Measurements from ENCODE around the gene TOM1L2.

TOM1L2 gene

DNA sequence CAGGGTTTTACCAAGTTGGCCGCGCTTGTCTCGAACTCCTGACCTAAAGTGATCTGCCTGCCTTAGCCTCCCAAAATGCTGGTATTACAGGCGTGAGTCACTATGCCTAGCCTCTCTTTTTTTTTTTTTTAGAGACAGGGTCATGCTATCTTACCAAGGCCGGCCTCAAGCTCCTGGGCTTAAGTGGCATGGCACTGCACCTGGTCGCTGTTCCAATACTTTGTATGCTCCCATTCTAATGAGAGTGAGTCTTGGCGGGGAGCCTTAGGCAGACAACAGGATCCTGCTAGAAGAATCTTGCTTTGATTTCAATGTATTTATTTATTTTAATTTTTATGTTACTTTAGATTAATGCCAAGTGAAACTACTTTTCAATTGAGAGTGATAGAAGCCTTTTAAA, 21.9 kb downstream of the TOM1L2 start:
- TF ChIP-seq, protein P1, sequence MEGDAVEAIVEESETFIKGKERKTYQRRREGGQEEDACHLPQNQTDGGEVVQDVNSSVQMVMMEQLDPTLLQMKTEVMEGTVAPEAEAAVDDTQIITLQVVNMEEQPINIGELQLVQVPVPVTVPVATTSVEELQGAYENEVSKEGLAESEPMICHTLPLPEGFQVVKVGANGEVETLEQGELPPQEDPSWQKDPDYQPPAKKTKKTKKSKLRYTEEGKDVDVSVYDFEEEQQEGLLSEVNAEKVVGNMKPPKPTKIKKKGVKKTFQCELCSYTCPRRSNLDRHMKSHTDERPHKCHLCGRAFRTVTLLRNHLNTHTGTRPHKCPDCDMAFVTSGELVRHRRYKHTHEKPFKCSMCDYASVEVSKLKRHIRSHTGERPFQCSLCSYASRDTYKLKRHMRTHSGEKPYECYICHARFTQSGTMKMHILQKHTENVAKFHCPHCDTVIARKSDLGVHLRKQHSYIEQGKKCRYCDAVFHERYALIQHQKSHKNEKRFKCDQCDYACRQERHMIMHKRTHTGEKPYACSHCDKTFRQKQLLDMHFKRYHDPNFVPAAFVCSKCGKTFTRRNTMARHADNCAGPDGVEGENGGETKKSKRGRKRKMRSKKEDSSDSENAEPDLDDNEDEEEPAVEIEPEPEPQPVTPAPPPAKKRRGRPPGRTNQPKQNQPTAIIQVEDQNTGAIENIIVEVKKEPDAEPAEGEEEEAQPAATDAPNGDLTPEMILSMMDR (IDR thresholded peaks at IDR 0.05; ENCODE audit: control insufficient read depth, extremely low read depth, insufficient read depth) = no peak
- no peak overlapping the region for H3K4me3 ChIP-seq (ENCODE audit: low read depth, low read length)
- DNase-seq (ENCODE audit: low read depth) = peak; percentile 54

DNA sequence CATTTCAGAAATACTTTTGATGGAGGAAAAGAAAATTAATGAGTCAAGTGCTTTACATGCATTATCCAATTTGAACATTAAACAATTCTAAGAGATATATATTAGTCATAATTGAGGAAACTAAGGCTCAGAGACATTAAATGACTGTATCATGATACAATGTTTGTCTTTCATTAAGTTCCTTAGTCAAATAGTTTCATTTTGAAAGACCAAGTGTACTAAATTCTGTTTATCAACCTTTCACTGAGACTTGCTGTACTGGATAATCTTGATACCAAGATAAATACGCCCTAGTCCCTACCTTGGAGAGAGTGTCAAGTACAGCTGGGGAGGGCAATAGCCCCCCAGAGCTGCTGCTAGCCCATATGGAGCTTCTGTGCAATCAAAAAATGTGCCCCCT, 24.2 kb downstream of the TOM1L2 start:
- DNase-seq (ENCODE audit: low read depth) = peak; percentile 78
- H3K4me3 ChIP-seq (ENCODE audit: low read depth, low read length) = no peak overlapping the region; the same call in 1 of the 2 replicates
- TF ChIP-seq, protein P1 (IDR thresholded peaks at IDR 0.05; ENCODE audit: control insufficient read depth, extremely low read depth, insufficient read depth) = no peak

DNA sequence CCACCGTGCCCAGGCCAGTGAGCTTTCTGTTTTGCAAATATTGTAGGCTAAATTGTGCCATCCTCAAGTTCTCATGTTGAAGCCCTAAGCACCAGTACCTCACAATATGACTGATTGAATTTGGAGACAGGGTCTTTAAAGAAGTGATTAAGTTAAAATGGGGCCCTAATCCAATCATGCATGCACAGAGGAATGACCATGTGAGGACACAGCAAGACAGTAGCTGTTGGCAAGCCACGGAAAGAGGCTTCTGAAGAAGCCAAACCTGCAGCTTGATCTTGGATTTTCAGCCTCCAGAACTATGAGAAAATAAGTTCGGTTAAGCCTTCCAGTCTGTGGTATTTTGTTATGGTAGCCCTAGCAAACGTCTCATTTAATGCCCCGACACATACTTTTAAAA, 24.9 kb downstream of the TOM1L2 start:
- no peak overlapping the region for H3K4me3 ChIP-seq (ENCODE audit: low read depth, low read length)
- DNase-seq (ENCODE audit: low read depth) = no peak
- TF ChIP-seq, protein P1 (IDR thresholded peaks at IDR 0.05; ENCODE audit: control insufficient read depth, extremely low read depth, insufficient read depth) = no peak

DNA sequence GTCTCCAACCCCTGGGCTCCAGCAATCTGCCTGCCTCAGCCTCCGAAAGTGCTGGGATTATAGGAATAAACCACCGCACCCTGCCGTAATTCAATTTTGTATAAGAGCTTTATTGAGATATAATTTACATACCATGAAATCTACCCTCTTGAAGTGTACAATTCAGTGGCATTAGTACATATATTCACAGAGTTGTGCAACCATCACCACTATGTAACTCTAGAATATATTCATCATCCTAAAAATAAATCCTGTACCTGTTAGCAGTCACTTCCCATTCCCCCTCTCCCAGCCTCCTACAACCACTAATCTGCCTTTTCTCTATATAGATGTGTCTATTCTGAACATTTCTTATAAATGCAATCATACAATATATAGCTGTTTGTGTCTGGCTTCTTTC, 26.1 kb downstream of the TOM1L2 start:
- TF ChIP-seq, protein P1 (IDR thresholded peaks at IDR 0.05; ENCODE audit: control insufficient read depth, extremely low read depth, insufficient read depth) = no peak
- no peak overlapping the region for H3K4me3 ChIP-seq (ENCODE audit: low read depth, low read length)
- no peak for DNase-seq (ENCODE audit: low read depth)

DNA sequence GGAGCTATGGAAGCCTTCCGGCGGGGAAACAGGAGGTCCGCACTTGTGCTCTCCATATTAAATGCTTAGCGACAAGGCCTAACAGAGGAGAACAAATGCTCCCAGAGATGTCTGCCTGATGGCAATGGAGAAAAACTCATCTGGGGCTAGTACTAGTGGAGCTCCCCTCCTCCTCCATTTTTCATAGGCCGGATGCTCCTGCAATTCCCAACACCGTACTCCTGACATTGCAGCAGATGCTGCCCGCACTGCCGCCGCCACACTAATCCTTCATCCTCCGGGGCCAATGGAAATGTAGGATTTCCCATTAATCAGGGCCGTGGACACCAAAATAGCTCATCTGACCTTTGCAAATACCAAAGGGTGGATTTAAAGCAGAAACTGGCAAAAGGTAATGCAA, 27.5 kb downstream of the TOM1L2 start:
- TF ChIP-seq, protein P1 (IDR thresholded peaks at IDR 0.05; ENCODE audit: control insufficient read depth, extremely low read depth, insufficient read depth) = no peak
- DNase-seq (ENCODE audit: low read depth) = no peak
- H3K4me3 ChIP-seq (ENCODE audit: low read depth, low read length) = no peak overlapping the region

DNA sequence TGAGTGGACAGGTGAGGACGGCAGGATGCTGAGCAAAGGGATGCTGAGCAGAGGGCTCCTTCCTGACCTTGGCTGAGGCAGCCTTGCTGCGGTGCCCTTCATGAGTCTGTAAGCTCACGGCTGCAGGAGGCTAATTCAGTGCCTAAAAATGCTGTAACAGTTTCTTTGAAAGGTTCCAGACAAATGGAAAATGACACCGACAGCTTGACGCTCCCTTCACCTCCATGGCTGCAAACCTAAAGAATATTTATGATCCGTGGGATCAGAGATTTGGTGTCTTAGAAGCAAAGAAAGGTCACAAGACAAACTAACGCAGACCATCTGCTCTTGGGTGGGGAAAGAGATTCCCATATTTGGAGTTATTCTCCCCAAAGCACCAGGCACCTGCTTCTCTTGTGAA, 28.0 kb downstream of the TOM1L2 start:
- no peak for DNase-seq (ENCODE audit: low read depth)
- TF ChIP-seq, protein P1 (IDR thresholded peaks at IDR 0.05; ENCODE audit: control insufficient read depth, extremely low read depth, insufficient read depth) = no peak
- H3K4me3 ChIP-seq (ENCODE audit: low read depth, low read length) = no peak overlapping the region

DNA sequence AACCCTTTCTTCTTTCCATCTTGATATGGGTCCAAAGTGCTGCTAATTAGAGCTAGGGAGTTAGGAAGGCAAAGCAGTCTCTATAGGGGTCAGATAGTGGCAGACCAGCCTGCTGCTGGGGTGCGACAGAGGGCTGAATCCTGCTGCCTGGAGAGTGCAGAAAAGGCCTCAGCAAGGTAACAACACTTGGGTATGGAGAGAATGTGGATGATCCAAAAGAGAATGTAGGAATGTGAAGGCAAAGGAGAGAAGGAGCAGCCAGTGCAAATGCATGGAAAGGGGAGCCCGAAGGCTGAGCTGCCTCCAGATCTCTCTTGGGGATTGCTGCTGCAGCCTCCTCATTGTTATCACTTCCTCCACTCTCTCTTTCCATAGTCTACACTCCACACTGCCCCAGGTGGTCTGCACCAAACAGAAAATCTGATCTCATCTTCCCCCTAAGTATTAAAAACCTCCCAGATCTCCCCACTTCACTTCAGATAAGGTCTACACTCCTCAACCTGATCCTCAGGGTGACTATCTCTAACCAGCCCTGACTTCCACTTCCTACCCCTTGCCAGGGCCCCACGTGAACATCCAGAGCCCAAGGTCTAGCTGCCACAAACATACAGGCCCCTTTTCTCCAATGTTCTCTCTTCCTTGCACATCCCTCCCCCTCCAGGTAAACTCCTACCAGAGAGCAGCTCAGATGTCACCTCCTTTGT, 28.8 kb downstream of the TOM1L2 start:
- TF ChIP-seq, protein P1 (IDR thresholded peaks at IDR 0.05; ENCODE audit: control insufficient read depth, extremely low read depth, insufficient read depth) = no peak
- no peak overlapping the region for H3K4me3 ChIP-seq (ENCODE audit: low read depth, low read length)
- no peak for DNase-seq (ENCODE audit: low read depth)

Measured in LNCaP clone FGC (cell line).